Right lobe of liver (tissue), 4 donors: Measurements from ENCODE around the gene DLG2.

Experiments used
- POLR2A ChIP-seq: fragments of 450-650 bp; IDR thresholded peaks from one replicate; pipeline ENCODE4 v1.6.1; 2017; ENCODE audit warnings: antibody characterized with exemption, mild to moderate bottlenecking
- TF ChIP-seq, protein P1 (sequence below), 4 donors: fragments of 200-600 bp in 3 of 4; fragments of 450-650 bp in 1 of 4; IDR thresholded peaks; one replicate each; pipeline versions ENCODE4 v1.5.1 to v1.8.0; 2016 to 2022; ENCODE audit warnings: antibody characterized with exemption in 4 of 4, mild to moderate bottlenecking in 2 of 4
- donor health status: DM: no; HTN: no; CAD: no.
- donor health status: DM: no; HTN: no; CAD: no.
- donor health status: DM: no; HTN: yes; CAD: no.

DNA sequence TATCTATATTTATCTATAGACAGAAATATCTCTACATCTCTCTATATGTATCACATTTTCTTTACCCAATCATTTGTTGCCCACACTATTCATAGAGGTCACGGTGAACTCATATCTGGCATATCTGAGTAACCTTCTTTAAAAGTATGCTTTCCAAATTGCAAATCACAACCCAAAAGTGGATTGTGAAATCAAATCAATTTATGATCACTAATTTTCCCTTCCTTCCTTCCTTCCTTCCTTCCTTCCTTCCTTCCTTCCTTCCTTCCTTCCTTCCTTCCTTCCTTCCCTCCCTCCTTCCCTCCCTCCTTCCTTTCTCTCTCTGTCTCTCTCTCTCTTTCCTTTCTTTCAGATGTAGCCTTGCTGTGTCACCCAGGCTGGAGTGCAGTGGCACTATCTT, 1893.0 kb downstream of the DLG2 start:
- TF ChIP-seq, protein P1, sequence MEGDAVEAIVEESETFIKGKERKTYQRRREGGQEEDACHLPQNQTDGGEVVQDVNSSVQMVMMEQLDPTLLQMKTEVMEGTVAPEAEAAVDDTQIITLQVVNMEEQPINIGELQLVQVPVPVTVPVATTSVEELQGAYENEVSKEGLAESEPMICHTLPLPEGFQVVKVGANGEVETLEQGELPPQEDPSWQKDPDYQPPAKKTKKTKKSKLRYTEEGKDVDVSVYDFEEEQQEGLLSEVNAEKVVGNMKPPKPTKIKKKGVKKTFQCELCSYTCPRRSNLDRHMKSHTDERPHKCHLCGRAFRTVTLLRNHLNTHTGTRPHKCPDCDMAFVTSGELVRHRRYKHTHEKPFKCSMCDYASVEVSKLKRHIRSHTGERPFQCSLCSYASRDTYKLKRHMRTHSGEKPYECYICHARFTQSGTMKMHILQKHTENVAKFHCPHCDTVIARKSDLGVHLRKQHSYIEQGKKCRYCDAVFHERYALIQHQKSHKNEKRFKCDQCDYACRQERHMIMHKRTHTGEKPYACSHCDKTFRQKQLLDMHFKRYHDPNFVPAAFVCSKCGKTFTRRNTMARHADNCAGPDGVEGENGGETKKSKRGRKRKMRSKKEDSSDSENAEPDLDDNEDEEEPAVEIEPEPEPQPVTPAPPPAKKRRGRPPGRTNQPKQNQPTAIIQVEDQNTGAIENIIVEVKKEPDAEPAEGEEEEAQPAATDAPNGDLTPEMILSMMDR (IDR thresholded peaks at IDR 0.05), result no peak
- TF ChIP-seq POLR2A, result no peak
